Transverse colon (tissue), 4 donors: Measurements from ENCODE around the gene DPF3.

Experiments
- EP300 ChIP-seq: sonication (generic); formaldehyde crosslinking; IDR thresholded peaks from one replicate; pipeline ENCODE4 v1.6.1; 2017; ENCODE audit warnings: antibody characterized with exemption, low read depth
- POLR2A ChIP-seq: fragments of 450-650 bp; IDR thresholded peaks from one replicate; pipeline ENCODE4 v1.6.1; 2016; ENCODE audit warnings: antibody characterized with exemption, mild to moderate bottlenecking, moderate library complexity
- POLR2AphosphoS5 ChIP-seq, 3 donors: sonication (generic); formaldehyde crosslinking; IDR thresholded peaks; one replicate each; pipeline ENCODE4 v1.6.1; 2016; ENCODE audit warnings: antibody characterized with exemption in 3 of 3
- TF ChIP-seq, protein P1 (sequence below), 5 experiments: fragments of 200-600 bp in 3 of 5; fragments of 450-650 bp in 2 of 5; sonication (generic) in 3 of 5; IDR thresholded peaks; 1 replicate in 2 of 5; 2 replicates in 3 of 5; pipeline ENCODE4 v1.5.1; 2016 to 2017; ENCODE audit warnings: antibody characterized with exemption in 5 of 5, inconsistent platforms in 3 of 5, mild to moderate bottlenecking in 2 of 5, moderate library complexity in 1 of 5

DNA sequence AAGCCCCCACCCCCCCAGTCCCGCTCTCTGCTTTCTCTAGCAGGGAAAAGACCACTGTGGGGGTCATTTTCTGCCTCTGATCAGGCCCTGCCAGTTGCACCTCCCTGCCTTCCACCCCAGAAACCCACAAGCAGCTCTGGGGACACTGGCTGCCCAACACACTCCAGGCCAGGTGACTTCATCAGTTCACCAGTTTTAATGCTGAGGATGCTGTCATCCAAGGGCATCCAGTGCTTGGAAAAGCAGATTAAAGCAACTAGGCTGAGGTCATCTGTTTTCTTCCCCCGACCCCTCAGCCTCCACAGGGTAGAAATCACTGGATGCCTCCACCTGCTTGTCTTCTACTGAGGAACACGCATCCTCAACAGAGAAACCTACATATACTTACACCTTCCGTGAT lies 282.4 kb downstream of the DPF3 start:
- TF ChIP-seq EP300, result no peak
- TF ChIP-seq, protein P1, sequence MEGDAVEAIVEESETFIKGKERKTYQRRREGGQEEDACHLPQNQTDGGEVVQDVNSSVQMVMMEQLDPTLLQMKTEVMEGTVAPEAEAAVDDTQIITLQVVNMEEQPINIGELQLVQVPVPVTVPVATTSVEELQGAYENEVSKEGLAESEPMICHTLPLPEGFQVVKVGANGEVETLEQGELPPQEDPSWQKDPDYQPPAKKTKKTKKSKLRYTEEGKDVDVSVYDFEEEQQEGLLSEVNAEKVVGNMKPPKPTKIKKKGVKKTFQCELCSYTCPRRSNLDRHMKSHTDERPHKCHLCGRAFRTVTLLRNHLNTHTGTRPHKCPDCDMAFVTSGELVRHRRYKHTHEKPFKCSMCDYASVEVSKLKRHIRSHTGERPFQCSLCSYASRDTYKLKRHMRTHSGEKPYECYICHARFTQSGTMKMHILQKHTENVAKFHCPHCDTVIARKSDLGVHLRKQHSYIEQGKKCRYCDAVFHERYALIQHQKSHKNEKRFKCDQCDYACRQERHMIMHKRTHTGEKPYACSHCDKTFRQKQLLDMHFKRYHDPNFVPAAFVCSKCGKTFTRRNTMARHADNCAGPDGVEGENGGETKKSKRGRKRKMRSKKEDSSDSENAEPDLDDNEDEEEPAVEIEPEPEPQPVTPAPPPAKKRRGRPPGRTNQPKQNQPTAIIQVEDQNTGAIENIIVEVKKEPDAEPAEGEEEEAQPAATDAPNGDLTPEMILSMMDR (IDR thresholded peaks at IDR 0.05), result no peak
- no peak for TF ChIP-seq POLR2A
- no peak for TF ChIP-seq POLR2AphosphoS5 (IDR thresholded peaks at IDR 0.05)
